Uterus (tissue), 2 donors: ENCODE measurements around the gene CHCHD10.

Experiments
- POLR2A ChIP-seq, 2 donors: fragments of 450-650 bp; IDR thresholded peaks; one replicate each; pipeline ENCODE4 v1.6.1; 2016; ENCODE audit warnings: antibody characterized with exemption in 2 of 2, mild to moderate bottlenecking in 1 of 2, moderate library complexity in 1 of 2
- TF ChIP-seq, protein P1 (sequence below), 4 experiments: fragments of 200-600 bp in 2 of 4; fragments of 450-650 bp in 2 of 4; sonication (generic) in 2 of 4; IDR thresholded peaks; one replicate each; pipeline ENCODE4 v1.5.1; 2016 to 2019; ENCODE audit warnings: antibody characterized with exemption in 4 of 4, mild to moderate bottlenecking in 2 of 4, moderate library complexity in 1 of 4

DNA sequence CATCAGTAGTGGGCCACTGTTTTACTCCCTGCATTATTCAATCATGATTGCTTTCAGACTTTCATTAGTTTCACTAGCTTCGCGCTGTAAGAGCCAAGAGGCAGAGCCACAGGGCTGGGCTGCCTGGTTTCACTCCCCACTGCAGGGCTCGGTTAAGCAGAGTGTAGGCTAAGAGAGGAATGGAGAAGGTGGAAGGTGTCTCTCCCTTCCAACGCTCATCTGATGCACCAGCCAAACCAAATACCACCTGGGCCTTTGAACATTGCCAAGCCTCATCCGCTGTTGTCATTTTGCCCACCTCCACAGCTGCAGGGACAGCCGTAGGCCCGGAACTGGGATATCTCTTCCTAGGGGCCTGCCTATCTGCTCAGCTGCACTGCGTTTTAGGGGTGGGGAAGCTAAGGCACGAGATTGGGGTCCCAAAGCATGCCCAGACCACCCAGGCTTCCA, 18.5 kb upstream of the CHCHD10 start:
- TF ChIP-seq, protein P1, sequence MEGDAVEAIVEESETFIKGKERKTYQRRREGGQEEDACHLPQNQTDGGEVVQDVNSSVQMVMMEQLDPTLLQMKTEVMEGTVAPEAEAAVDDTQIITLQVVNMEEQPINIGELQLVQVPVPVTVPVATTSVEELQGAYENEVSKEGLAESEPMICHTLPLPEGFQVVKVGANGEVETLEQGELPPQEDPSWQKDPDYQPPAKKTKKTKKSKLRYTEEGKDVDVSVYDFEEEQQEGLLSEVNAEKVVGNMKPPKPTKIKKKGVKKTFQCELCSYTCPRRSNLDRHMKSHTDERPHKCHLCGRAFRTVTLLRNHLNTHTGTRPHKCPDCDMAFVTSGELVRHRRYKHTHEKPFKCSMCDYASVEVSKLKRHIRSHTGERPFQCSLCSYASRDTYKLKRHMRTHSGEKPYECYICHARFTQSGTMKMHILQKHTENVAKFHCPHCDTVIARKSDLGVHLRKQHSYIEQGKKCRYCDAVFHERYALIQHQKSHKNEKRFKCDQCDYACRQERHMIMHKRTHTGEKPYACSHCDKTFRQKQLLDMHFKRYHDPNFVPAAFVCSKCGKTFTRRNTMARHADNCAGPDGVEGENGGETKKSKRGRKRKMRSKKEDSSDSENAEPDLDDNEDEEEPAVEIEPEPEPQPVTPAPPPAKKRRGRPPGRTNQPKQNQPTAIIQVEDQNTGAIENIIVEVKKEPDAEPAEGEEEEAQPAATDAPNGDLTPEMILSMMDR (IDR thresholded peaks at IDR 0.05): no peak
- no peak for TF ChIP-seq POLR2A (IDR thresholded peaks at IDR 0.05)
